LNCAP (cell line): ENCODE data around the gene RAB3IL1.

ENCODE experiments used
- TF ChIP-seq, protein P1 (sequence below): fragments of 450-650 bp; IDR thresholded peaks from 2 replicates; pipeline ENCODE4 v1.5.1; 2017; ENCODE audit warnings: mild to moderate bottlenecking

The RAB3IL1 gene

GRCh38 chr11:61918938-61919704 is 1.8 kb upstream of the RAB3IL1 start:
- TF ChIP-seq, protein P1, sequence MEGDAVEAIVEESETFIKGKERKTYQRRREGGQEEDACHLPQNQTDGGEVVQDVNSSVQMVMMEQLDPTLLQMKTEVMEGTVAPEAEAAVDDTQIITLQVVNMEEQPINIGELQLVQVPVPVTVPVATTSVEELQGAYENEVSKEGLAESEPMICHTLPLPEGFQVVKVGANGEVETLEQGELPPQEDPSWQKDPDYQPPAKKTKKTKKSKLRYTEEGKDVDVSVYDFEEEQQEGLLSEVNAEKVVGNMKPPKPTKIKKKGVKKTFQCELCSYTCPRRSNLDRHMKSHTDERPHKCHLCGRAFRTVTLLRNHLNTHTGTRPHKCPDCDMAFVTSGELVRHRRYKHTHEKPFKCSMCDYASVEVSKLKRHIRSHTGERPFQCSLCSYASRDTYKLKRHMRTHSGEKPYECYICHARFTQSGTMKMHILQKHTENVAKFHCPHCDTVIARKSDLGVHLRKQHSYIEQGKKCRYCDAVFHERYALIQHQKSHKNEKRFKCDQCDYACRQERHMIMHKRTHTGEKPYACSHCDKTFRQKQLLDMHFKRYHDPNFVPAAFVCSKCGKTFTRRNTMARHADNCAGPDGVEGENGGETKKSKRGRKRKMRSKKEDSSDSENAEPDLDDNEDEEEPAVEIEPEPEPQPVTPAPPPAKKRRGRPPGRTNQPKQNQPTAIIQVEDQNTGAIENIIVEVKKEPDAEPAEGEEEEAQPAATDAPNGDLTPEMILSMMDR = no peak

- TF ChIP-seq, protein P1 = no peak
Observed at GRCh38 chr11:61918251-61918937, 1.0 kb upstream of the RAB3IL1 start.

DNA sequence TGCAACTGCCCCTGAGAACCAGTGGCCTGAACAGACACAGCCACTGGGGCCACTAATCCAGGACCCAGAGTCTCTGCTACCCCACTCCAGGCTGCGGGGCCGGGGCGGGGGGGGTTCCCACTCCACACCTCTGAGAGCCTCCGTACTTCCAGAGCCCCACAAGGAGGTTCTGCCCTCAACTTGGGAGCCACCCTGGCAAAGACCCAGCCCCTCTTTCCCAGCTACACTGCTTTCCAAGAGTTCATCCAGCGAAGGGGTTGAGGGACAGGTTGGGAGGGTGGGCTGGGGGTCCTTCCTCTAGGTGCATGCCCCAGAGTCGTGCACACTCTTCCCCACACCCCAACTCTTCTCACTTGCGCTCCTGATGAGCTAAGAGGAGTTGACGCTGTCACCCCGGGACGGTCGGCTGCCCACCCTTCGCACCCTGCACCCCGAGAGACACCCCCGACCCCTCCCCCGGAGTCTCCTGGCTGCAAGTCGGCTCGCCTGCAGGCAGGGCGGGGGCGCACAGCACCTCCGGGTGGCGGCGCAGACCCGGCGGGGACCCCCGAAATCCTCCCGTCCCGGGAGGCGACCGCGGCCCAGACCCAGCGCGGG is 531 bp downstream of the RAB3IL1 start:
- TF ChIP-seq, protein P1 = no peak

GRCh38 chr11:61914471-61915171 is 2.7 kb downstream of the RAB3IL1 start:
- TF ChIP-seq, protein P1 = no peak

DNA sequence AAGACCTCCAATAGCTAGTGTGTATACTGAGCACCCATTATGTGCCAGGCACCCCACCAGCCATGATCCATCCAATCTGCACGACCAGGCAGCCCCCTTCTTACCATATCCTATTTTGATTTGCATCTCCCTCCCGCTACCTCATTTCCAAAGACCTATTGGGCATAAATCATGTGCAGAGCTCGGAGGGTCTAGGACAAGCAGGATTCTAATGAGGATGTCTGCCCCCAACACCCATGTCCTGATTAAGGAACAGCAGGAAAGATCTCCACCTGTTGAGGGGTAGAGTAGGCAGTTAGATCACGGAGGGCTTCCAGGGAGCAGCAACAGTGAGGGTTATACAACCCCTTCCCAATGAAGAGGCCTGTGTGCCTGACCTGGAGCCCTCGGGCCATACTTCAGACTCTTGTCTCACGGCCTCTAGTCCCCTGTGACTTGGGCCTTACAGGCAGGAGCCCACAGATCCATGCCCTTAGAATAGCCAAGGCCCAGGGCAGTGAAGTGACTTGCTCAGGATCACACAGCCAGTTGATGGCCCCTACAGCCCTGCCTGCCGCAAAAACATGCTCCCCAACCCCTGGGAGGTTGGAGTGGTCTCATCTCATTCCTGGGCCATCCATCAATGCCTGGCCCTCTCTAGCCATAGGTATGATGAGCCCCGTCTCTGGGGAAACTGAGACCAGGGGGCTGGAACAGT is 3.5 kb downstream of the RAB3IL1 start:
- TF ChIP-seq, protein P1 = no peak

DNA sequence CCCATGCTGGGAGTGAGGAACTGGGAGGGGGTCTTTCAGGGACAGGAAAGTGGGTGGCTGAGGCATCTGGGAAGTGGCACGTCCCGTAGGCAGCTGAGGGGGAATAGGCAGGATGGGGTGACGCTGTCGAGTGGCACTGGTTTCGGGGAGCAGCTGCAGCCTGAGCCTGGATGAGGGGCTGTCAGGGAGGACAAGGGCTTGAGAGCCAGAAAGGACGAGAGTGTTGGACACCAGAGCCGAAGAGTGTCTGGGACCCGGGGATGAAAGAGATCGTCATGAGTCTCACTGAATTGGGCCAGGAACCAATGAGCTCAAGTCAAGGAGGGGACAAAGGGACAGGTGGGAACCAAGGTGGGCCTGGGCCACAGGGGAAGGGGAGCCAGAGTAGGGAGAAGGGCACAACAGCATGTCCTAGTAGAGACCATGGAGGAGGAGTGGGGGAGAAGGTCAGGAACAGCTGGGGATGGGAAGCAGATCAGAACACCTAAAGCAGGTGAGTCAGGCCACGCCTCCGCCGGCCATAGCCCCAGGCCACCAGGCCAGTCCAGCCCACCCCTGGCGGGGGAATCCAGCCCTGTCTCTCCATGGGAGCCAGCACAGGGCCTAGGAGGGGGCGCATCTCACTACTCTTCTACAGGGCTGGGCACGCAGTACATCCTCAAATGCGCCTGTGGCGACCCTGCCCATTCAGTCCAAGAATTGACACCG is 4.2 kb downstream of the RAB3IL1 start:
- TF ChIP-seq, protein P1 = no peak
